Left ventricle myocardium superior (tissue), 1 donor: ENCODE data around the gene DCP1B. TPM values are rescaled to one million over a fixed set of nuclear protein-coding genes. Genes with fewer than 3 reads are reported as not detected.
A peak's percentile ranks its signal among the peaks of the same experiment; 100 is the strongest.

Experiments used
- ATAC-seq: fragments of 200-7000 bp; cut with Tn5 transposase; one replicate; pipeline ENCODE4 v1.9.1; 2020; ENCODE audit warnings: mild to moderate bottlenecking, moderate library complexity
- DNase-seq: peaks from one replicate; pipeline ENCODE4 v3.0.0-alpha.2; 2020
- intact Hi-C: fragments of 100-400 bp; cut with micrococcal nuclease; formaldehyde crosslinking; loops from one replicate; pipeline ENCODE4 v1.11.0; 2022
- total RNA-seq: library from RNA; stranded (reverse); fragmentation: NEBNext Ultra II Directional; extraction: Animal tissue kit (Norgen Biotek cat#: 25700); gene quantifications from one replicate; pipeline ENCODE4 v1.2.1, GENCODE V29; 2021
- donor health status: DM: no; HTN: yes; CAD: no; lungs with severe emphysema.

Gene DCP1B
- total RNA-seq, 1 donor from 2014 or later: 1.7 TPM

GRCh38 chr12:1939801-1940607 lies 64.3 kb downstream of the DCP1B start:
- ATAC-seq (peak; percentile 75), DNase-seq (peak; percentile 92)
- intact Hi-C loops: loop anchor here (10.0 kb wide), 1 partner anchor 285 kb away; no protein-coding TSS in a partner anchor

GRCh38 chr12:1939331-1939730 lies 64.9 kb downstream of the DCP1B start:
- ATAC-seq: no peak
- no peak for DNase-seq
- intact Hi-C loops: no loop called here

- no peak for ATAC-seq
- no peak for DNase-seq
- intact Hi-C loops: loop anchor here (2.0 kb wide), 1 partner anchor 139 kb away; no protein-coding TSS in a partner anchor
These were observed 66.6 kb downstream of the DCP1B start for GRCh38 chr12:1937481-1938224.

GRCh38 chr12:1936406-1937320 lies 67.6 kb downstream of the DCP1B start:
- ATAC-seq: peak; percentile 84
- peak; percentile 86 for DNase-seq

GRCh38 chr12:1935700-1936378 lies 68.4 kb downstream of the DCP1B start:
- intact Hi-C loops: loop anchor here (2.0 kb wide), 1 partner anchor 137 kb away; no protein-coding TSS in a partner anchor
- peak; percentile 57 for ATAC-seq
- DNase-seq: peak; percentile 63

More at GRCh38 chr12:1936406-1937320, 67.6 kb downstream of the DCP1B start:
- intact Hi-C loops: loop anchor here (2.0 kb wide), 1 partner anchor 138 kb away; no protein-coding TSS in a partner anchor

GRCh38 chr12:1935242-1935641 lies 69.0 kb downstream of the DCP1B start:
- ATAC-seq (no peak), DNase-seq (no peak)
- intact Hi-C loops: no loop called here

GRCh38 chr12:1934831-1935230 lies 69.4 kb downstream of the DCP1B start:
- intact Hi-C loops: no loop called here
- DNase-seq (no peak), ATAC-seq (no peak)

- no peak for DNase-seq
- no peak for ATAC-seq
- intact Hi-C loops: no loop called here
These were observed 70.2 kb downstream of the DCP1B start for GRCh38 chr12:1934068-1934467.

- intact Hi-C loops: no loop called here
- no peak for DNase-seq
- ATAC-seq: no peak
These were observed 70.8 kb downstream of the DCP1B start for GRCh38 chr12:1933342-1934051.

GRCh38 chr12:1932264-1932777 lies 71.9 kb downstream of the DCP1B start:
- peak; percentile 70 for ATAC-seq
- intact Hi-C loops: no loop called here

GRCh38 chr12:1931642-1932041 lies 72.6 kb downstream of the DCP1B start:
- no peak for ATAC-seq

More at GRCh38 chr12:1932264-1932777, 71.9 kb downstream of the DCP1B start:
- DNase-seq: peak; percentile 87

GRCh38 chr12:1930803-1931597 lies 73.3 kb downstream of the DCP1B start:
- intact Hi-C loops: no loop called here
- no peak for DNase-seq
- no peak for ATAC-seq

More at GRCh38 chr12:1931642-1932041, 72.6 kb downstream of the DCP1B start:
- no peak for DNase-seq
- intact Hi-C loops: no loop called here

GRCh38 chr12:1929985-1930802 lies 74.1 kb downstream of the DCP1B start:
- intact Hi-C loops: no loop called here
- DNase-seq: no peak
- ATAC-seq: no peak

GRCh38 chr12:1929241-1929984 lies 74.8 kb downstream of the DCP1B start:
- intact Hi-C loops: no loop called here
- no peak for DNase-seq
- ATAC-seq: no peak

- intact Hi-C loops: no loop called here
- DNase-seq (no peak), ATAC-seq (no peak)
These were observed 75.7 kb downstream of the DCP1B start for GRCh38 chr12:1928439-1929121.
